ENCODE results near the gene SETD1B. TPM values are rescaled to one million over a fixed set of nuclear protein-coding genes. Genes with fewer than 3 reads are reported as not detected.

The SETD1B gene
- total and polyA plus RNA-seq, 2 experiments from 2014 or later: 2.5 to 3.8 TPM

DNA sequence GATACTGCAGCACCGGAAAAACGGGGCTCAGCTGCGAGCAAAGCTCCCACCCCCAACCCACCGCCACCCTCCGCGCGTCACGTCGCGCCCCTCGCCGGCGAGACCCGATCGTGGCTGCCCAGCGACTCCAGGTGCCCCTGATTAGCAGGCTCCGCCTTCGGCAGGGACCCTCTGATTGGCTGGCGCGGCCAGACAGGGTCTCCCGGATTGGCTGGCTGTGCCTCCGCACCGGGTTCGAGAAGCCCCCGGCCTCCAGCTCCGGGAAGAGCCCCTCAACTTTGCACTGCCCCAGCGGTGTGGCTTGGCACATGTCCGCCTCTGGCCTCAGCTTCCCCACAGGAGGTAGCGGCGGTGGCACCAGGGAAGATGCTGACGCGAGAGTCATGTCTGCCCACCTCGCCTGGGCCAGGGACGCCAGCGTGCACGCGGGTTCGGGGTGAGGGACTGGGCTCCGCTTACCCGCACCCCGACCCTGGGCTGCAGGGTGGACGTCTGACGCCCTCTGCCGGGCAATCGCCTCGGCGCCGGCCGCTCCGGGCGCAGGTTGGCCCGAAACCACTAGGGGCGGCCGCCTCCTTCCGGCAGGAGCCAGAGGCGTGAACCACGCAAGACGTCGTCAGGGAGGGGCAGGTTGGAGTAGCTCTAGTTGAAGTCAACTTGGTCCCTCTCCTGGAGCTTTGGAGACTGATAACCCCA lies 9.8 kb upstream of the SETD1B start:
- H3K4me2 ChIP-seq: peak overlapping the region; percentile 96
- H3K4me3 ChIP-seq: peak overlapping the region; percentile 72
- under 1% methylated on average over 59 of the region's 59 CpGs for WGBS (ENCODE audit: low lambda C conversion rate, missing lambda C conversion rate)
- peak overlapping the region; percentile 100 for H3K27ac ChIP-seq
- no peaks in the 10 kb centered on the region for H3K27me3 ChIP-seq
- H3K9me2 ChIP-seq (replicated peaks; ENCODE audit: insufficient read depth): no peaks in the 10 kb centered on the region
- H3K4me1 ChIP-seq (ENCODE audit: insufficient read depth): peaks cover 45% of the 10 kb centered on the region
- peaks cover 25% of the 10 kb centered on the region for H4K20me1 ChIP-seq (ENCODE audit: insufficient read depth, poor library complexity, severe bottlenecking)
- peak overlapping the region; percentile 47 for H2AFZ ChIP-seq
- no peaks in the 10 kb centered on the region for H3K36me3 ChIP-seq (replicated peaks; ENCODE audit: insufficient read depth, low read depth)
- TF ChIP-seq, protein P1, sequence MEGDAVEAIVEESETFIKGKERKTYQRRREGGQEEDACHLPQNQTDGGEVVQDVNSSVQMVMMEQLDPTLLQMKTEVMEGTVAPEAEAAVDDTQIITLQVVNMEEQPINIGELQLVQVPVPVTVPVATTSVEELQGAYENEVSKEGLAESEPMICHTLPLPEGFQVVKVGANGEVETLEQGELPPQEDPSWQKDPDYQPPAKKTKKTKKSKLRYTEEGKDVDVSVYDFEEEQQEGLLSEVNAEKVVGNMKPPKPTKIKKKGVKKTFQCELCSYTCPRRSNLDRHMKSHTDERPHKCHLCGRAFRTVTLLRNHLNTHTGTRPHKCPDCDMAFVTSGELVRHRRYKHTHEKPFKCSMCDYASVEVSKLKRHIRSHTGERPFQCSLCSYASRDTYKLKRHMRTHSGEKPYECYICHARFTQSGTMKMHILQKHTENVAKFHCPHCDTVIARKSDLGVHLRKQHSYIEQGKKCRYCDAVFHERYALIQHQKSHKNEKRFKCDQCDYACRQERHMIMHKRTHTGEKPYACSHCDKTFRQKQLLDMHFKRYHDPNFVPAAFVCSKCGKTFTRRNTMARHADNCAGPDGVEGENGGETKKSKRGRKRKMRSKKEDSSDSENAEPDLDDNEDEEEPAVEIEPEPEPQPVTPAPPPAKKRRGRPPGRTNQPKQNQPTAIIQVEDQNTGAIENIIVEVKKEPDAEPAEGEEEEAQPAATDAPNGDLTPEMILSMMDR (IDR thresholded peaks at IDR 0.05; ENCODE audit: poor library complexity): peak; percentile 100
- TF ChIP-seq EZH2phosphoT487 (IDR thresholded peaks at IDR 0.05; ENCODE audit: low read depth, severe bottlenecking, unreplicated experiment): no peak
- peak; percentile 97 for DNase-seq (ENCODE audit: low spot score)
- no peaks in the 10 kb centered on the region for H3K9me3 ChIP-seq (ENCODE audit: low read depth)
- H3K79me2 ChIP-seq: peaks cover 65% of the 10 kb centered on the region

GRCh38 chr12:121794534-121795033 lies 9.2 kb upstream of the SETD1B start:
- Histone ChIP-seq H4K20me1 (ENCODE audit: insufficient read depth, poor library complexity, severe bottlenecking) (peaks cover 25% of the 10 kb centered on the region), H3K4me3 (no peak overlapping the region), H3K36me3 (replicated peaks; ENCODE audit: insufficient read depth, low read depth) (no peaks in the 10 kb centered on the region), H2AFZ (no peak overlapping the region), H3K27me3 (no peaks in the 10 kb centered on the region), H3K4me1 (ENCODE audit: insufficient read depth) (peaks cover 50% of the 10 kb centered on the region), H3K9me3 (ENCODE audit: low read depth) (no peaks in the 10 kb centered on the region), H3K79me2 (peaks cover 64% of the 10 kb centered on the region), H3K9me2 (replicated peaks; ENCODE audit: insufficient read depth) (no peaks in the 10 kb centered on the region), H3K27ac (peak overlapping the region; percentile 100), H3K4me2 (peak overlapping the region; percentile 96)
- TF ChIP-seq EZH2phosphoT487 (IDR thresholded peaks at IDR 0.05; ENCODE audit: low read depth, severe bottlenecking, unreplicated experiment): no peak
- TF ChIP-seq, protein P1 (IDR thresholded peaks at IDR 0.05; ENCODE audit: poor library complexity): no peak
- TF ChIP-seq EZH2 (IDR thresholded peaks at IDR 0.05; ENCODE audit: borderline replicate concordance): no peak
- 6% methylated on average over 13 of the region's 13 CpGs for WGBS (ENCODE audit: low lambda C conversion rate, missing lambda C conversion rate)
- no peak for DNase-seq (ENCODE audit: low spot score)

DNA sequence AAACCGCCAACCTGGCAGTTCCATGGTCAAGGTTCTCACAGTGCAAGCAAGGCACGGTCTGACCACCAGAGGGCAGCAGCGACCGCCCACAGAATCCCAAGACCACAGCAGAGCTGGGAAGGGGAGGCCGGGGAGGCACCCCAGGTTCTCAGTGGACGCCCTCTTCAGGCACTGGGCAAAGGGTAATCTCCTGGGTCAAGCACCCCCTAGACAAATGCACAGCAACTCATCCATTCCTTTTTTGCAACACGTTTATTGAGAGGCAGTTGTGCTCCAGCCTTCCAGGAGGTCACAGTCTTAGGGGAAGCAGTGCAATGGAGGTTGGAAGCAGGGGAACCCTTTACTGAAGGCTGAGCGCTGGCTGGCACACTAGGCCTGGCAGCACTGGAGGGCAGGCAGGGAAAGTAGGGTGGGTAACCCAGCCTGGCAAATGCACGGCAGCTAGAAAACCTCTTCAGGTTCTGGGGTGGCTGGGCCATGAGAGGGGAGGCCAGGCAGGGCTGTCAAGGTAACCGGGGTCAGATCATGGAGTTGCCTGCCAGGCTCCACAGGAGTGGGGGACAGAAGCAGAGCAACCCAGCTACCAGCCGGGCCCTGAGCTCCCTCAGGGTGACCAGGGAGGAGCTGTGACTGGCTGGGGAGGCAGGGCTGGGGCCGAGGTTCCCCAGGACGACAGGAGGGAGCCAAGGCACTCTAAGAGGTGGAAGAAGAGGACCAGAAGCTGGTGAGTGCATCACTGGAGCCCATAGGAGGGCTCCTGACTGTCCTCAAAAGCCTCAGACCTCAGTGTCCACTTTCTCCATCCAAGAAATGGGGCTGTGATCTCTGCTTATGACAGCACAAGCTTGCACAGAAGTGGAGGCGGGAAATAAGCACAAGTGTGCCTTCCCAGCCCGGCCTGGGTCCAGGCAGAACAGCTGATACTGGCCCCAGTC lies 8.5 kb upstream of the SETD1B start:
- H4K20me1 ChIP-seq (ENCODE audit: insufficient read depth, poor library complexity, severe bottlenecking): peaks cover 25% of the 10 kb centered on the region
- peak; percentile 89 for DNase-seq (ENCODE audit: low spot score)
- no peaks in the 10 kb centered on the region for H3K27me3 ChIP-seq
- no peaks in the 10 kb centered on the region for H3K9me2 ChIP-seq (replicated peaks; ENCODE audit: insufficient read depth)
- no peak for TF ChIP-seq EZH2 (IDR thresholded peaks at IDR 0.05; ENCODE audit: borderline replicate concordance)
- TF ChIP-seq, protein P1 (IDR thresholded peaks at IDR 0.05; ENCODE audit: poor library complexity): peak; percentile 92
- peaks cover 50% of the 10 kb centered on the region for H3K4me1 ChIP-seq (ENCODE audit: insufficient read depth)
- peak overlapping the region; percentile 96 for H3K4me2 ChIP-seq
- peaks cover 61% of the 10 kb centered on the region for H3K79me2 ChIP-seq
- WGBS (ENCODE audit: low lambda C conversion rate, missing lambda C conversion rate): 48% methylated on average over 15 of the region's 15 CpGs
- peak overlapping the region; percentile 100 for H3K27ac ChIP-seq
- no peak overlapping the region for H2AFZ ChIP-seq
- no peaks in the 10 kb centered on the region for H3K9me3 ChIP-seq (ENCODE audit: low read depth)
- no peaks in the 10 kb centered on the region for H3K36me3 ChIP-seq (replicated peaks; ENCODE audit: insufficient read depth, low read depth)
- no peak overlapping the region for H3K4me3 ChIP-seq
